ENCODE data around the gene ALDH3A2.
"Not testable (repeated sequence)": the region's sequence is repeated elsewhere in the genome, so short reads cannot be mapped to it uniquely, and the experiment has no call there.

The ALDH3A2 gene

DNA sequence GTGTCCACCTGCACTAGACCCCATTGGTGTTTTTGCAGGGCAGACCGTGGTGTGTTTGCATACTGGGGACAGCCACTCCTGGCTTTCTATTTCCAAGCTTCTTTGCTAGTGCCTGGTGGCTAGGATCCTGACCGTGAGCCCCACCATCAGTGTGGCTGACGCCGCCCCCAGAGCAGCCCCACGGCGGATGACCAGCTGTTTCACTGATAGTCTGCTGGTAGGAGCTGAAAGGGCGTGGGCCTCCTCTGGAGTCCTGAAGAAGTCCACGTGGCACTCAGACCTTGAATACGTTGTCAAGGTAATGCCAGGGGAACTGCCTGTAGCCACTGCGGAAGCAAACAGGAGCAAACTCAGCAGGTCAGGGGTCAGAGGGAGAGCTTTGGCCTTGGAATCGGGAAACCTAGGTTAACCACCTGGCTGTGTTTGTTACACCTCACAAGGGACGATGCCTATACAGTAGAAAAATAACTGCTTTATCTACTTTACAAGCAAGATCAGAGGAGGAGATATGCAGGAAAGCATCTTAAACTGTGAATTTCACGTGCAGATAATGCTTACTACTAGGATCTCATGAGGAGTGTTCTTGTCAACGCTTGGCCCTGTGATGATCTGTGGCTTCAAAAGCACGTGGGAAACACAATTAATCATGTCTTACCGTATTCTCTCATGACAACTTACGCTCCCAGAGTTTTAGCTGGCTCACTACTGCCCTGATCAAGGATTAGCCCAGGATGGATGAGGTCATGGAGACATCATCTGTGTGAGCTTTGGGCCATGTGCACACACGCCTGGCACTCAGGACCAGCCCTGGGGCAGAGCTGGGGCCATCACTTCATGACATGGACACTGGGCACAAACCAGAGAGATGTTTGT lies 30.3 kb downstream of the ALDH3A2 start:
- no peak for DNase-seq (ENCODE audit: low spot score)

DNA sequence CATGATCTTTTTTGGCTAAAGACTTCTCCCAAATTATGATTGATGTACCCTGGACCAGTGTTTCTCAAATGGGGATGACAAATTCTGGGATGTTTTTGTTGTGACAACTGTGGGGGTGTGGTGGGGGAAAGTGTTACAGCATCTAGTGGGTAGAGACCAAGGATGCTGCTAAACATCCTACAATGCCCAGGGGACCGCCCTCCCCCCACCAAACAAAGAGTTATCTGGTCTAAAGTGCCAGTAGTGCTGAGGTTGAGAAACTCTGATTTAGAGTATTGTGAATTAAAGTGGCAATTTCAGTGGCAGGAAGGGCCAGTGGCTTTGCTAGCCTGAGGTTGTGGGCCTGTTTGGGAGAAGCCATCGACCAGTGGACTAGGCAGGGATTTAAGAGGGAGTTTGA lies 34.6 kb downstream of the ALDH3A2 start:
- no peak for DNase-seq (ENCODE audit: low spot score)

GRCh38 chr17:19684909-19685580 lies 36.5 kb downstream of the ALDH3A2 start:
- DNase-seq (ENCODE audit: low spot score), result not testable (repeated sequence)

DNA sequence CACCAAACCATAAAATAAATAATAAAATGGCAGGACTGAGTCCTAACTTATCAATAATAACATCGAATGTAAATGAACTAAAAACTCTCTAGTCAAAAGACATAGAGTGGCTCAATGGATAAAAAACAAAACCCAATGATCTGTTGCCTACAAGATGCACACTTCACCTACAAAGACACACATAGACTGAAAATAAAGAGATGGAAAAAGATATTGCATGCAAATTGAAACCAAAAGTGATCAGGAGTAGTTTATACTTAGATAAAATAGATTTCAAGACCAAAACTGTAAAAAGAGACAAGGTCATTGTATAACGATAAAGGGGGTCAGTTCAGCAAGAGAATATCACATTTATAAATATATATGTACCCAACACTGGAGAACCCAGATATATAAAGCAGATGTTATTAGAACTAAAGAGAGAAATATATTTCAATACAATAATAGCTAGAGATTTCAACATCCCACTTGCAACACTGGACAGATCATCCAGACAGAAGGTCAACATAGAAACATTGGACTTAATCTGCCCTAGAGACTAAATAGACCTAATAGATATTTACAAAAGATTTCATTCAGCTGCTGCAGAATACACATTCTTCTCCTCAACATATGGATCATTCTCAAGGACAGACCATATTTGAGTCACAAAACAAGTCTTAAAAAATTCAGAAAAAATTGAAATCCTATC lies 38.0 kb downstream of the ALDH3A2 start:
- no peak for DNase-seq (ENCODE audit: low spot score)

DNA sequence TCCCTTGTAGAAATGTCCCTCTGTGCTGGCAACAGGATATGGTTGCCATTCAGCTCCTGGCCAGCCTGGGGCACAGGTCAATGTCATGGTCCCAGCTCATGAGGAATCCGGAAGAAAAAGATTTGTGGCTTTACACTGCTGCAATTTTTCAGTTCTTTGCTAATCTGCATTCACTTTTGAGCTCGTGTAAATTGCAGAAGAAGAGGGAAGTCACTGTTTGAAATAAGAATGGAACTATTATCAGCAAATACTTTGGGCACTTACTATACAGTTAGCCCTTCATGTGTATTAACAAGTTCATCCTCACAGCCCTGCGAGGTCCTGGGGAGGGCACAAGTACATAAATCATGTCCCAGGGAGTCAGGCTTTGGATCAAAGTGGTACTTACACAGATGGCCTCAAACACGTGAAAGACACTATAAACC lies 53.7 kb downstream of the ALDH3A2 start:
- no peak for DNase-seq (ENCODE audit: low spot score)

DNA sequence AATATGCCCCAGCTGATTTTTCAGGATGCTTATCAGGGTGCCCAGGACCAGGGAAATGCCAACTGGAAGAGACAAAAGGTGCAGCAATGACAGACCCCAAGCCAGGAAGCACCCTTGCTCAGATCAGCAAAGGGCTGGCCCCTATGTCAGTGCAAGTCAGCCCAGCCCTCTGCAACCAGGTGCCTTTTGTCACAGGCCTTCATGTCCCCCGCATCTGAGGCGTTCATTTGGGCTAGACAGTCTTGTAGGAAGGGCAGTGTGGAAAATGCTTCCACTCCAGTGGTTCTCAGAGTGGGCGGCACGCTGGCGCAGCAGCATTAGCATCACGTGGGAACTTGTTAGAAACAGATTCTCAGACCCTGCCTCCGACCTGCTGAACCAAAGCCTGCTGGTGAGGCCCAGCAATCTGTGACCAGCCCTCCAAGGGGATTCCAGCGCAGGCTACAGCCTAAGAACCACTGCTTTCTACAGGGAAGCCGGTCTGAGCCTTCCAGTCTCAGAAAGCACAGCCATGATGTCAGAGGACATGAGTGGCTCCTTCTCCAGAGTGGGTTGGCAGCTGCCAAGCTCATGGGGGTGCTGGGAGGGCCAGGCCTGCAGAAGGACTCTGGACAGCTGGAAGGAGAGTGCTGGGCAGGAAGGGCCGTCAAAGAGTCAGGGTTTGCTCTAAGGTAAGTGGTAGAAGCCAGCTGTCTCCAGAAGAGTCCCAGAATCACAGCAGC lies 54.7 kb downstream of the ALDH3A2 start:
- DNase-seq (ENCODE audit: low spot score), result peak; percentile 27

DNA sequence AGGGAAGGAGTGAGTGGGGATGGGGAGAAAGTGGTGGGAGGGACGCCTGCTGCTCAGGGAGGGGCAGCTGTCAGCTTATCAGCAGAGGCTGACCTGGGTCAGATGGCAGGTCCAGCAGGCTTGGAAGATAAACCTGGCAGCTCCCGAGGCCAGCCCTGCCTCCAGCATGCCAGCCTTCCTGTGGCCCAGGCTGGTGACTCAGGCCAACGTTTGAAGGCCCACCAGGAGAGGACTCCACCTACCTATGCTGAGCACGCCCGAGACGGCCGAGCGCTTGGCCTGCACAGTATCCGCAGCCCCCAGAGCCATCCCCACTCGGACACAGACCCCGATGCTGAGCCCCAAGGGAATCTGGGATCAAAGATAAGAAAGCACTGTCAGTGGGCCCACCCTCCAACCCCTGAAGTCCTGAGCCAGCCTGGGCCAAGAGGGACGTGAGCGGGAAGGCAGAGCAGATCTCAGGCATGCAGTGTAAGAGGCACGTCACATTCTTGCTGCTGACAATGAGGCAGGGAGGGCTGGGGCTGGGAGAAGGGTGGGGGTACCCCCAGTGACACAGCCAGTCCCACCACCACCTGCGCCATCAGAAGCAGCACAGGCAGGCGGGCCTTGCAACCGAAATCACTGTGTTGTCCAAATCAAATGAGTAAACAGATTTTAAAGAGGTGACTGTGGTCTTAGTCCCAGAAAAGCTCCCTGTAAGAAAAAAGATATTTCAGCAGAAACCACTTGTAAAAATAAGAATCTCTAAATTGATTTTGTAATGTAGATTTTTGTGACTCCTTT lies 55.5 kb downstream of the ALDH3A2 start:
- peak; percentile 21 for DNase-seq (ENCODE audit: low spot score)

DNA sequence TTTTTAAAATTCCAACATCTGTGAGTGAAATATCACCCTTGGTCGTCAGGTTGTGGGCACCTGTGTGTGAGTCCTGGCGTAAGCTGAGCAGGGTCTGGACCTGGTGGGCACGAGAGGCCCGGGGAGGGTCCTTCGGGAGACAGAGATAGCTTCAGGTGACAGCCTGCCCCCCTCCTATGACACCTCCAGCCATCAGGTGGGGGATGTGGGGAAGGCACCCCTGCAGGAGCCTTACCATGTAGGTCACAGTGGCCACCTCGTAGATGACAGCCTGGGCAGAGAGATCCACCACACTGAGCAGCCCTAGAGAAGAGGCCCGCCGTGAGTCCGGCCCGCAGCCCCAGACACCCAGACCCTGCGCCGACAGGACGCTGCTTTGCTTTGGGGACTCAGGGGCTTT lies 56.6 kb downstream of the ALDH3A2 start:
- DNase-seq (ENCODE audit: low spot score), result no peak

- peak; percentile 12 for DNase-seq (ENCODE audit: low spot score)
Measured at GRCh38 chr17:19705771-19706770, 57.5 kb downstream of the ALDH3A2 start.

GRCh38 chr17:19706791-19707727 lies 58.5 kb downstream of the ALDH3A2 start:
- peak; percentile 11 for DNase-seq (ENCODE audit: low spot score)

- no peak for DNase-seq (ENCODE audit: low spot score)
Measured at GRCh38 chr17:19707728-19708221, 59.2 kb downstream of the ALDH3A2 start.

DNA sequence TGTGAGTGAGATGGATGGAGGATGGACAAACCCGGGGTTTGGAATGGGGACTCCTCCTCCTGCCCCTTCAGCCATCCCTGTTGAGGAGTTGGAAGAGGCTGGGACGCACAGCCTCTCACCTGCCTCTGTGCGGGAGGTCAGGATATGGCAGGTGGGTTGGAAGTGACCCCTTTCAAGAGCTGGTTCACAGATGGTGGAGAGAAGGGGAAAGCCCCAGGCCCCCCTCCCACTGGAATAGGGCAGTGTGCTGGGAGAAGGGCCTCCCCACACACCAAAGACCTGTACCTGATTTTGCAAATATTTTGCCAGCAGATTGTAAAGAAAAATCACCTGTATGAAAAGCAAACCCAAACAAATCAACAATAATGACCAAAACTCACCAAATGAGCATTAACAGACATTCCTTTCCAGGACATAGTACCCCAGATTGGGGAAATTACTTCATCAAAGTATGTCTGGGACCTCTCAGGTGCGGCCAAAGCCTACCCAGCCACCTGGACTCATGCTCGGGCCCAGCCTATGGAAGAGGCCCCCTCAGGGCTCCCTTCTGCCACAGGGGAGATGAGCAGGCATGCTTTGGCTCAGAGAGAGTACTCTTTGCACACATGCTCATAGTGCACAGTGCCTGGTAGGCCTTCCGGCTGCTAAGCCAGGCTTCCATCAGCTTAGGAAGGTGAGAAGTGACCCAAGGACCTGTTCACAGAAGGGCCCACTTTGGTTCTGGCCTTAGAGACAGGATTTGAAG lies 60.1 kb downstream of the ALDH3A2 start:
- no peak for DNase-seq (ENCODE audit: low spot score)

DNA sequence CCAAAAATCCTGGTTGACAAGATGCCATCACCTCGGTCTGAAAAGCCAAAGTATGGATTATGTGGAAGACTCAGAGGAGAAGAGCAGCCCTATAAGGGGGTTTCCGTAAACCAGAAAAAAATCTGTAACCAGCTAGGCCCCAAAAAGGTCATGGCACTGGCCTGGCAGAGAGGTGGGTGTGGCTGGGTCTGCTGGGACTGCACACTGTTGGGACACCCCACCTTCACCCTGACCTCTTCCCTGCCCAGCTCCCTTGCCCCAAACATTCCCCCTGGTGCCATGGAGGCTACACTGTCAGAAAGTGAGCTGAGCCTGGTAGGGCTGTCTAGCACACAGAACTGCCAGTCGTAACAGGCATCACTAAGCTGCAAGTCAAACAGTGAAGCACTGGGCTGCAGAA lies 61.3 kb downstream of the ALDH3A2 start:
- no peak for DNase-seq (ENCODE audit: low spot score)

DNA sequence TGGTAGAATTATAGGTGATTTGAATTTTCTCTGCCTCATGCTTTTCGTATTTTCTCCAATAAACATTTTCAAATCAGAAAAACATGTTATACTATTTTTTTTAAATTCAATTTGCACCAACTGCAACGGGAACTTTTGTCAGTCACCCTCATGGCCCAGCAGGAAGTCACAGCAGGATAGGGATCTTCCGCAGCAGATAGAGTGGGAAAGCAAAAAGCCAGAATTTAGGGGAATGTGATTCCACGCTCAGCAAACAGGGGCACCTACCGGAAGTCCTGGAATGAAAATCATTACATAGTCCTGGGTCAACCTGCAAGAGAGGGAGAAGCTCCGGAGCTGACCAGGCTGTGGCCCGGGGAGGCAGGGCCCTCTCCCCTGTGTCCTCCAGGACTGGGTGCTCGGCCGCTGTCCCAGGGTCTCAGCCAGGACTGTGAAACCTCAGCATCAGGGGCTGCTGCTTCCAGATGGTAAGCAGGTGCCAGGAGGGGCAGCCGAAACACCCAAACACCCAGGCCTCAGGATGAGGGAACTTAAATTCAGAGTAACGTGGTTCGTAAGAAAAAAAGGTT lies 64.0 kb downstream of the ALDH3A2 start:
- no peak for DNase-seq (ENCODE audit: low spot score)

DNA sequence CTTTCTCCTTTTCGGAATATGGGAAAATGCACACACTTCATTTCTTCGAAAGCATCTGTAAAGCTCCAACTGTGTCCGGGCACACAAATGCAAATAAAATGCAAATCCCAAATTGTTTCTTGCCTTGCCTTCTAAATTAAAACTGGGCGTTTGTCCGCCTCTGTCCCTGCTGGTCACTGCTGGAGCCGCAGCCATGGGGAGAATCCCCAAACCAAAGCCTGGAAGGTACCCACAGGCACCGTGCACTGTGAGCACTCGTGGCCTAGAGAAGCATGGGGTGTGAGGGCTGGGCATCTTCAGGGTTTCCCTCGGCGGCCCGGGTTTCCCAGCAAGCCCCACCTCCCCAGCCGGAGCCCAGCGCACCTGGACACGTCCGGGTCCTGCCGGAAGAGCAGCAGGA lies 64.9 kb downstream of the ALDH3A2 start:
- peak; percentile 25 for DNase-seq (ENCODE audit: low spot score)

GRCh38 chr17:19713901-19714361 lies 65.4 kb downstream of the ALDH3A2 start:
- DNase-seq (ENCODE audit: low spot score), result peak; percentile 7

Data from AG20443 (cell line).